A549 (cell line): ENCODE data around the gene RMRP.

Experiments
- CBX8 ChIP-seq: fragments of 200-600 bp; sonication (generic); IDR thresholded peaks from 2 replicates; pipeline ENCODE4 v1.6.1; 2016
- CEBPB ChIP-seq, 2 experiments: fragments of >200 bp in 1 of 2; sonication (Bioruptor Twin) in 1 of 2; formaldehyde crosslinking in 1 of 2; IDR thresholded peaks; 2 replicates each; pipeline ENCODE4 v1.6.1; 2012 to 2016
- CHD4 ChIP-seq: fragments of 200-600 bp; sonication (generic); IDR thresholded peaks from 2 replicates; pipeline ENCODE4 v1.6.1; 2016; ENCODE audit warnings: antibody characterized with exemption, mild to moderate bottlenecking, borderline replicate concordance
- CTCF ChIP-seq: fragments of >200 bp; sonication (Bioruptor Twin); formaldehyde crosslinking; IDR thresholded peaks from 3 replicates; pipeline ENCODE4 v1.5.1; 2016
- MAFK ChIP-seq: fragments of 450-650 bp; IDR thresholded peaks from 2 replicates; pipeline ENCODE4 v1.6.1; 2014; ENCODE audit not compliant: partially characterized antibody
- MAZ ChIP-seq: fragments of 150-350 bp; IDR thresholded peaks from 2 replicates; pipeline ENCODE4 v1.6.1; 2014; ENCODE audit warnings: antibody characterized with exemption, low read depth, low read length, borderline replicate concordance
- POLR2A ChIP-seq: IDR thresholded peaks from 2 replicates; pipeline ENCODE4 v1.6.1; 2012; ENCODE audit warnings: mild to moderate bottlenecking, low read length
- RFX5 ChIP-seq: fragments of 450-650 bp; IDR thresholded peaks from 2 replicates; pipeline ENCODE4 v1.7.1; 2014; ENCODE audit warnings: antibody characterized with exemption, mild to moderate bottlenecking, moderate library complexity
- USF2 ChIP-seq: fragments of 450-650 bp; IDR thresholded peaks from 2 replicates; pipeline ENCODE4 v1.6.1; 2014; ENCODE audit warnings: antibody characterized with exemption

- TF ChIP-seq MAFK: no peak
- no peak for TF ChIP-seq CTCF
- TF ChIP-seq POLR2A: no peak
- no peak for TF ChIP-seq CBX8
- no peak for TF ChIP-seq RFX5
- TF ChIP-seq MAZ: no peak
- no peak for TF ChIP-seq CHD4
- no peak for TF ChIP-seq USF2
- TF ChIP-seq CEBPB (IDR thresholded peaks at IDR 0.05): no peak
Measured at GRCh38 chr9:35681341-35682002, 23.7 kb upstream of the RMRP start.
